ENCODE data around the gene FMNL2.
"Not testable (repeated sequence)": the region's sequence is repeated elsewhere in the genome, so short reads cannot be mapped to it uniquely, and the experiment has no call there.

The FMNL2 gene

DNA sequence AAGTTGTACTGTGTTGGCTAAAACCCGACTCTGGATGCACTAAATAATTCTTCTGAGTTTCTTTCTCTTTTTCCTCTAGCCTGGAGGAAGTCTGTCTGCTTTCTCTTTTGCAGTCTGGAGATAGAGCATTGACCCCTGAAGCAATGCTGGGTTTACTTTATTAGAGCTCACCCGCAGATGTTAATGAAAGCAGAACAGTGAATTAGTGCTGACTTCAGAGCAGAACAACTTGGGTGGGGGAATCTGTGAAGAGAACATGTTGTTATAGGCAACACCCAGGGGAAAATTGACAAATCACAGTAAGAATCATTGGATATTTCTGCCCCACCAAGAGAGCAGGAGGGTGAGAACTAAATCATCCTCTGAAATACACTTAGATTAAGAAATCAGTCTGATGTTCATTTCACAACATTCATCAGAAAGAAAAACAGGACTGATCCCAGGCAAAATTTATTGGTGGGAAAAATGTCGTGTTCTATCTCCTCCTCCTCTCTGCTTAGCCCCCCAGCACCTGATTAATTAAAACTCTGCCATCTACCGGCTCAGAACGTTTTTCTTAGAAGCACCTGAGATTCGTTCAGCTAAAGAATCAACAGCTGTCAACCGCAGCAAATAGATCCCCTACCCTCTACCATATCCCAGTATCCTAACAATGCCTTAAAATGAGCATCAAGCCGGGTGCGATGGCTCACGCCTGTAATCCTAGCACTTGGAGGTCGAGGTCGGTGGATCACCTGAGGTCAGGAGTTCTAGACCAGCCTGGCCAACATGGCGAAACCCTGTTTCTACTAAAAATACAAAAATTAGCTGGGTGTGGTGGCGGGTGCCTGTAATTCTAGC lies 165.1 kb downstream of the FMNL2 start:
- DNase-seq, result no peak

DNA sequence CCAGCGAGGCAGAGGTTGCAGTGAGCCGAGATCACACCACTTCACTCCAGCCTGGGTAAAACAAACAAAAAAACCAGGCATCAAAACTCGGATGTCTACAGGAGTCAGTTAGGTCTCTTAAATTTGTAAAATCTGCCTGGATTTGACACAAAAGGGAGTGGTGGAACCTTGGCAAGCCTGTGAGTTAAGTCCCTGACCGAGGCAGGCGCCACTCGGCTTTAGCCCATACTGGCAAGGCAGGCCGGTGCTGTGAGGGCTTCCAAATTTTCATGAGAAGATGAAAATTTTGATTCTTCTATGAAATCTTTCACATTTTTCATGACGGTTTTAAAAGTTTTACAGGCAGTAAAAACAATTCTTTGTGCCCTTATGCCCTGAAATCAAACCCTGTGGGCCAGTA lies 165.8 kb downstream of the FMNL2 start:
- no peak for DNase-seq

DNA sequence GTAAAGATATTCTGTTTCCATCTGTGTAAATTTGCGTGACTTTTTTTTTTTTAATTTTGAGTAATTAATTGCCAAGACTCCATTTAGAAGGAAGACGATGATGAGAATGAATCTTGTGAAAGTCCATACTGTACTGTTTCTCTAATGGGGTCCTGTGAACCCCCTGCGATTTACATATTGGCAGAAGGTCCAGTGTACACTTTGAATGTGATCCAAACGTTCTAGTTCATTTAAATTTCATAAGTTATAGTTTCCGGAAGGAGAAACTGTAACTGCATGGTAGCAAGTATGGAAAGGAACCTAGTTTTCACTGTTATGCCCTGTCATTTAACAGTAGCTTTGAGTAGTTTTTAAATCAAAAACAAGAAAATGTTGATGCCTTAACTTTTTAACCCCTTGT lies 166.7 kb downstream of the FMNL2 start:
- DNase-seq, result no peak

DNA sequence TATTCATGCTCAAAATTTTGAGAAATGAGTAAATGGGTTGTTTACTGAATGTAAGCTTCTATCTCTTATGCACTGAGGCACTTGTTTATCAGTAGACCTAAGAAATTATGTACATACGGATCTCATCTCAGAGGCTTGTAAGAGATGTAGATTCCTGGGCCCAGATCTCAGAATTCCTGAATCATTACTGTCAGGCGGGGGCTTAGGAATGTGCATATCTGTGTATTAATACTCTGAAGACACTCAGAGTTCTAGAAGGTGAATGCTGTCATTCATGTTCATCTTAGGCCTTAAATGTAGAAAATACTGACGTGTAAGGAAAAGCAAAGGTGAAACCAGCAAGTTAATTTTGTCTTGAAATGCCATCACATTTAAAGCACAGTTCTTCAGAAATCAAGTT lies 169.6 kb downstream of the FMNL2 start:
- DNase-seq, result no peak

DNA sequence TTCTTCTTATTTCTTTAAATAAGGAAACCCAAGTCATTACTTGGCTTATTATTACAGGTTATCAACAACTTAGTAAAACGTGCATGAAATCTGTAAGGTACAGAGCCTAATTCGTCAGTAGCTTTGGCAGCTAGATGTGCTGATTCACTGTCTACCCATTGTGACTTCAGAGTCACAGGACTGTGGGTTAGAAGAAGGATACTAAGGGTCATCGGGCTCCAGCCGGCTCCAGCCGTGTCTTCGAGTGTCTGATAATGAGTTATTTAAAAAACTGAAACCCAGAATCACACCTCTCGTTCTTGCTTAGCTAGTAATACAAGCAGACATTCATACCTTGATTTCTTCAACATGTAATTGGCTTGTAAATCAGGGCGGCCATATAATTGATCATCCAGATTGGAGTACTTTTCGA lies 170.5 kb downstream of the FMNL2 start:
- DNase-seq, result no peak

DNA sequence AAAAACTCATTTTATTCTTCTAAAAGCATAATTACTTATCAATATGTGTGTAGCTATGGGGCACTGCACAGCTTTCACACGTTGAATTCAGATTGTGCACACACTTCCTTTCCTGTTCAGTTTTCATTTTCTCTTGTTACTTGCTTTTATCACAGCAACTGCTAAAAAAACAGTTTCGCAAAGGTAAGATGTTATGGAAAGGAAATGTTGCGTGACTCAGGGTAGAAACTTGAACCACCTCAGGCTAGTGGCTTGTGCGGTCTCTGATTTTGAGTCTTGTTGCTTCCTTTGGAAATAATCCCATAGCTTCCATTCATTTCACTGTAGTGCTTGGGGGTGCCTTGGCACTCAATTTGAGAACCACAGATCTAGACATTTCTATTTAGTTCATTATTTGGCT lies 171.9 kb downstream of the FMNL2 start:
- DNase-seq, result no peak

DNA sequence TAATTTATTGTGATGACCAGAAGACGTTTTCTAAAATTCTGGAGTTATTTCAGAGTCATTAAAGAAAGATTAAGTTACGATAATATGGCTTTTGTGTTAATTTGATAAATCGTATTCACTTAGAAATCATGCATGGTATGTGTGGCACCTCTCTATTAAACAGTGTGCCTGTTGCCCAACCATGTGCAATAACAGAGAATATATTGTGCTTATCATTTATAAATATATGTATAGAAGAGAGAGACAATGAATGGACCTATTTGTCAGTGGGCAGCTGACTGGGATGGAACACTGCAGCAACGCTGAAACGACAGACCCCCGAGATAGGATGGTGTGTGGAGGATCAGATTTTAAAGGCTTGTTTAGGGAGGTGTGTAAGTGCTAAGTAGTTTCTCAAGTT lies 172.9 kb downstream of the FMNL2 start:
- no peak for DNase-seq

DNA sequence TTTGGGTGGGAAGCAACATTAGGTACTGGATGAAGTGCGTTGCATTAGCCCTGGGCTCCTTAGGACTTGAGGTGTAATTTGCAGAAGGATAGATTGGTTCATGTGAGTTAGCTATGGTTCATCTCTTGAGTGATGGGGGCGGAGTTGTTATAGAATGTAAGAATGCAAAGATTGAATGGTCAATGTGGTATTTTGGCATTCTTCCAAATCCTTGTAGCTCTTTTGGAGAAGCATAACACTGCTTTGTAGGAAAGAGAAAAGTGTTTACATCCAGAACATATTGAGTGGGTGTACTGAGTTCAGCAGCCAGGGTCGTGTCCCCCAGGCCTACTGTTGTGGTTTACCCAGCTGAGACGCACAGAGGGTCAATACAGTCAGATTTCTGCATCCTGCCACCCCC lies 173.5 kb downstream of the FMNL2 start:
- DNase-seq, result no peak

DNA sequence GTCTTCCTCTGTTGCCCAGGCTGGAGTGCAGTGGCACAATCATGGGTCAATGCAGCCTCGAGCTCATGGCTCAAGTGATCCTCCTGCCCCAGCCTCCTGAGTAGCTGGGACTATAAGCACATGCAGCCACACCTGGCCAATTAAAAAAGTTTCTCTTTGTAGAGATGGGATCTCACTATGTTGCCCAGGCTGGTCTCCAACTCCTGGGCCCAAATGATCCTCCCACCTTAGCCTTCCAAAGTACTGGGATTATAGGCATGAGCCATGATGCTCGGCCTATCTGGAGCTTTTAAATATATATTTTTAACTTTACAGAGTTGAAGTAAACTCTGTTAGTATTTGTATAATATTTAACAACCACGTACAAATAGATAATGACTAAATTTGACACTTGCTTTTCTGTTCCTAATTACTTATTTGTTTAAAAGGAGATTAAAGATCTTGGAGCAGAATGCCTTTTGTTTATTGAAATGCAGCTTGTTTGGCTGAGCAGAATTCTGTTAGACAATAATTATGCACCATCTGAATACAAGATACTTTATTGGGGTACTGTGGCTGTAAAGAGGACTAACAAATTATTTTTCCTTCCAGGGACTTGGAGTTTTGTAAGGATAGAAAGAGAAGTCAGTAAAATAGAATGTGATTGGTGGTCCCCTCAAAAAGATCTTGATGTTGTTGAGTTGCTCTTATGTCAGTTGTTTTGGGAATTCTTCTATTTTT lies 175.0 kb downstream of the FMNL2 start:
- DNase-seq, result no peak

DNA sequence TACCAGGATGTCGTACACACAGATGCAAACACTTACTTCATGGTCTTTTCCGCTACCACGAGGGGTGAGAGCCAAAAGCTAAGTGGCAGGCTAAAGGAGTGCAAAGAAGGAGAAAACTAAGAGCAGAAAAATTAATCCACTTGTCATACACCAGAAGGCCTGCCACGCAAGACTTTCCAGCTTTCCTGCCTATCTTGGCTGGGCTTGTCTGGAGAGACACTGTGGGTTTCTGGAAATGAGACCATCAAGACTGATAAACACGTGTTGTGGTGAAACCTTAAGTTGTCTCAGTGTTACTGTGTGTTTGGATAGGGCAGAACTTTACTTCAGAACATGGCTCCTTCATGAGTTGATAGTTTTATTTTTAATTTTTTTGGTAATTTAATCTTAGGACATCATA lies 175.6 kb downstream of the FMNL2 start:
- DNase-seq, result no peak

DNA sequence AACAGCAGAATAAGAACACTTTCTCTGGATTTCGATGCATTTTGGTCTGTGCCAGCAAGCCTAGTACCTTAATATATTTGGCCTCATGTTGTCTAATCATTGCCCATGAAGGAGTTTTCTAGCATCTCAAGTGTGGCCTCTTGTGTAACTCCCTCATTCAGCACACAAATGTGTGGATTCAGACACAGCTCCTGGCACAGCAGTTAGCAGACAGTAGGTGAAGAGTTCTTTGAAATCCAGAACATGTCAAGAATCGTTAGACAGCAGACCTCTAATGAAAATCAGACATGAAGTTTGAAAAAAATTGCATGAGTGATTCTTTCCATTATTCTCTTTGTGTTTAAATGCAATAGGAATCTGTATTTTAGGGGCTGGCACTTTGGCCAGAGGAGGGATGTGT lies 177.0 kb downstream of the FMNL2 start:
- no peak for DNase-seq

DNA sequence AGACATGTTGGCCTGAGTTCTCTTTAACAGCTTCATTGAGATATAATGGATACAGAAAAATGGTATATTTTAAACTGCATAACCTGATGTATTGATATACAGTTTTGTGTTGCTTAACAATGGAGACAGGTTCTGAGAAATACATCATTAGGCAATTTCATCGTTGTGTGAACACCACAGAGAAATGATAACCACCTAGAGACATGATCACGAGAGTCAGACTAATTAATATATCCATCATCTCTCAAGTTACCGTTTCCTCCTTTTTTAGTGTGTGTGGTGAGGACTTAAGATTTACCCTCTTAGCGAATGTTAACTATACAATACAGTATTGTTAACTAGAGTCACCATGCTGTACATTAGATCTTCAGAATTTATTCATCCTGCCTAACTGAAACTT lies 178.1 kb downstream of the FMNL2 start:
- DNase-seq, result no peak

DNA sequence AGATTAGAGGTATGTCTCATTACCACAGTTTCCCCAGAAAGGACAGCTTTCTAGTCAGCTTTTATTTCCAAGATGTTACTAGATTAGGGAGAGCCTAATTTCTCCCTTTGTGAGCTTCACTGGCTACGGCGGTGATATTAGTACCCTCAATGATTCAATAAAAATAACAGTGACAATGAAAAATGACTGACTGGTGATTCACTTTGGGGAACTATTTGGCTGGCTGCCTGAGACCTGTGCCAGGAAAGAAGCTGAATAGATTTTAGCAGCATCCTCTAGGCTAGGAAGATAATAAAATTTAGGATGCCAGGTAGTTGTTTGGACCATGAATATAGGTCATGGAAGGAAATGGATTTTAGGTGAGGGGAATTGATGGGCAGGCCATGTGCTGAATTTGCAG lies 178.7 kb downstream of the FMNL2 start:
- no peak for DNase-seq

DNA sequence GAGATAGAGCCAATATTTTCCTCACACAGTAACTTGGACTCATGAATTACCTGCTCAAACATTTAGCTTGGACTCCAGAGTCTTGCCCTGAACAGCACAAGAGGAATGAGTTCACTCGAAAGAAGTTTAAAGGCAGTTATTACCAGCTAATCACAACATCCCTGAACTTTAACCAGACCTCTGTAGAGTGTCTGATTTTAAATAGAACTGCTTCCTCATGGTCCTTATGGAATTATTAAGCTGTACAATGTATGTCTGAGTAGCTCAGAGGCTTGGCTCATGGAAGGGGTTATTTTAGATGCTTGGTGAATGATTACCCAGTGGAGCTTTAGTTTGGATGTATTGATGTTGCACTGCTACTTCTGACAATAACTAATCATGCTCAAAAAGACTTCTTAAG lies 183.1 kb downstream of the FMNL2 start:
- no peak for DNase-seq

DNA sequence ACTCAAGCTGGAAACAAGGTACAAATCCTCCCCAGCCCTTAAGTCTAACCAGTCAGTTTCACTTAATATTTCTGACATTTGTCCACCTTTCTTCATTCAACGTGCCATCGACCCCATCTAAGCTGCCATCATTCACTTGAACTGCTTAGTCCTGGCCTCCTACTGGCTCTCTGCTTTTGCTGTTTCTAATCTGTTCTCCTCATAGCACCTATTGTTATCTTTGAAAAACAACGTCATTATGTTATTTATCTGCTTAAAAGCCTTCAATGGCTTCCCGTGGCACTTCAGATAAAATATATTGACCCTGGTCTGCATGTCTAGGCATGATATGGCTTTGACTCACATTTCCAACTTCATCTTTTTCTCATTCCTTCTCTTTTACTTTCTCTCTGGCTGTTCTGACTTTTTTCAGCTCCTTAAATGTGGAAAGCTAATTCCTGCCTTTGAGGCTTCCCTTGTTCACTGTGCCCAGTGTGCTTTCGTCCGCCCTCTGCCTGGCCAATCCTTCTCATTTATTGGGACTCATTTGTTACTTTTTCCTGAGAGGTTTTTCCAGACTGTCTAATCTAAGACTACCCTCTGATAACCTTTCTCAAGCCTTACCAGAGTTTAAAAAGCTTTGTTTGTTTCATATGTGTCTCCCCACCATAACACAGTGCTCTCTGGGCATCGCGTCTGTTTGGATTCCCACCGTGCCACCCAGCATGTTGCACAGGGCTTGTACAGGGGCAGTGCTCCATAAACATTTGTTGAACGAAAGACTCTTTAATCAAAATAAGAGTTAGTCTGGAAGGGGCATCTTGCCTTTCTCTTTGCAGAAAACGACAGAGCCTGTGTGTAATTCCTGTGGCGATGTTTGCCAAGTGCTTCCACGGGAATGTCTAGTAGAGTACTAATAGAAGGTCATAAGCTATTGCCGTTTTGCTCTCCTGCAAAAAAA lies 183.9 kb downstream of the FMNL2 start:
- DNase-seq, result no peak

DNA sequence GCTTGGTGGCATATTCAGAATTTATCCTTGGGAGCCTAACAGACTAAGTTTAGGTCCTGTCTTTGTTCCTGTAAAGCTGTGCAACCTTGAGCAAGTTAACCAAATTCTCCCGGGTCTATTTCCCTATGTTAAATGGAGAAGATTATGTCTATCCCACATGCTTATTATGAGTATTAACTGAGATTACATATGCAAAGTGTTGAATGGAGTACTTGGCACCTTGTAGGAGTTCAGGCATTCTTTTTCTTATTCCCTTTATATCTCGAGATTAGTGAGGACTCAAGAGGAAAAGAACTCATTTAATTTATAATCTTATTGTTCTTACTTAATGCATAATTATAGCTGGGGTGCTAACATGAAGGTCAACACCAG lies 184.6 kb downstream of the FMNL2 start:
- no peak for DNase-seq

DNA sequence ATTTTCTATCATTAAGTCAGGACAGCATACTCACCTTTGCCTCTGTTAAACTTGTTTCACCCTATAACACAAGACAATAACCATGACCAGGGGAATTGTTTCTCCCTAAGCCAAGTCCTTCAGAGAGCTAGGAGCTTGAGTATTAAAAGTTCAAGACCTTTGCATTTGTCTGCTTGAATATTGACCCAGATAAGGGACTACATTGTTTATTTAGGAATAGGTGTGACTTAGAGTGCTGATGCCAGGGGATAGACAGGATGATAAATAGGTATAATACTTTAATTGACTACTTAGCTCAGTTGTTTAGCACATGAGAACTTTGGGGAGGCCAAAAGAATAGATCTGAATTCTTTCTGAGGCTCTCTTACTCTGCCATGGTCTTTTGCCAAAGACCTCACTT lies 185.8 kb downstream of the FMNL2 start:
- DNase-seq, result no peak

DNA sequence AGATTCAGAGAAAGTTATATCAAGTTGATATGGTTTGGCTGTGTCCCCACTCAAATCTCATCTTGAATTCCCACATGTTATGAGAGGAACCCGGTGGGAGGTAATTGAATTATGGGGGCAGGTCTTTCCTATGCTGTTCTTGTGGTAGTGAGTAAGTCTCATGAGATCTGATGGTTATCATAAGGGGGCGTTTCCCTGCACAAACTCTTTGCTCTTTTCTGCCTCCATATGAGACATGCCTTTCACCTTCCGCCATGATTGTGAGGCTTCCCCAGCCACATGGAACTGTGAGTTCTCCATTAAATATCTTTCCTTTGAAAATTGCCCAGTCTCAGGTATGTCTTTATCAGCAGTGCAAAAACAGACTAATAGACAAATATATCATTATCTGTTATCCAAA lies 187.5 kb downstream of the FMNL2 start:
- DNase-seq, result not testable (repeated sequence)

DNA sequence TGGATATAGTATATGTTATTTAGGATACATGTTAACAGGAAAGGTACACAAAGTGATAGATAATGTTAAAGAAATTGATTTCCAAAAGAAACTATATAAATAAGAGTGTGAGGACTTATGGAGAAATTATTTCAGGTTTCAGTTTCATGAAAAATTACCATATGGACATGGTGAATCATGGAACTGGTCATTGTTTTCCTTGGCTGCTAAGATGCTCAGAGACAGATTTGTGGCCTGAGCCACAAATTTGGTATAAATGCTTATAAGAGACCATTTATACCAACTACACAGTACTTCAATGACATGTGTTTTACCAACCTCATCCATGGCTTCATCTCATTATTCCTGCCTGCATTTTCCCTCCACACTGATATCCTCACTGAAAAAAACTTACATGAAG lies 188.1 kb downstream of the FMNL2 start:
- DNase-seq, result no peak

DNA sequence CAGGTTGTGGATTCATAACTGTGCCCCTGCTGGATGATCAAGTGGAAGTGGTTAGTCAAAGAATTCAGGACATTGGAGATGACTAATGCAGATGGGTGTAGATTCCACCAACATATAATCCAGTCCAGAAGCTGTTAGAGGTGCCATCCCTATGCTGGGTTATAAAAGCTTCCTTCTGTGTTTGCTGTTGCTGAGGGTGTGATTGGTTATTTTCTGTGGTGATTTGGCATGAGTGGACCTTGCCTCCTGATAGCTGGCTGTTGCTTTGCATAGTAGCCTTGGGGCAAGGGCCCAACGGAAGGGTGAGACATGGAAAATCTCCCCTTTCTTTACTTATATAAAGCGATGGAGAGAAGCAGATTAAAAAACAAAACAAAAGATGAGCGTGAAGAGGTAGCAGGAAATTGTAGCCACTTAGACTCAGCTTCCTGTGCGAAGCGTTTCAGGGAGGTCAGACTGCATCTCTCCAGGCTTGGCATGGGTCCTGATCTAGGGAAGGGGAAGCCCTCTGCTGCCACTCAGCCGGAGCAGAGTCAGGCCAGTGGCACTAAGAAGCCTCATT lies 190.4 kb downstream of the FMNL2 start:
- no peak for DNase-seq

DNA sequence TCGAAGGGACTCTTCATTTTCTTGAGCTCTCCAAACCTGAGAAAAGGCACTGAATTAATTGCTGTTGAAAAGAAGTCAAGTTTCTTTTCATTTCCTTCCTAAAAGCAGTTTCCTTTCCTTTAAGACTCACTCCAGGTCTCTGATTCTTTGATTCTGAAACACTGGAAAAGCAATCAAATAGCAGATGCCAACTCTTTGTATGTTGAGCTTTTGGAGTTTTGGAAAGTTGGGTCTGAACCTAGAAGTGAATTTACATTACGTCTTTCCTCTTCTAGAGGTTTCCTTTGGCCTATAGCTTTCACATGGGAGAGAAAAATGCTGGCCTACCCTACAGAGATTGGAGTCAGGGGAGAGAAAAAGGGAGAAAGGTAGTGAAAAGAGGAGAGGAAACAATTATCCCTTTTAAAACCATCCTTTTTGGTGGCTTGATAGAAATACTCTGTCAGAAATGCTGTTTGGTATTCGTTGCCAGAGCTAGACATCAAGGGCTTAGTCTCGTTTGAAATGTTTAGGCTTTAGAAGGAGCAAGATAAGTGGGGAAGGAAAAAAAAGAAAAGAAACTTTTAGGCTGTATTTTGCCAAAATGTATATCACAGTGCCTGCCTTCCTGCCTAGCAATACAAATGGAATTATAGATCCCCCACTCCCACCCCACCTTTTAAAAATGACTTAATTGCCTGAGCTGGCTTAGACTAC lies 194.6 kb downstream of the FMNL2 start:
- no peak for DNase-seq

DNA sequence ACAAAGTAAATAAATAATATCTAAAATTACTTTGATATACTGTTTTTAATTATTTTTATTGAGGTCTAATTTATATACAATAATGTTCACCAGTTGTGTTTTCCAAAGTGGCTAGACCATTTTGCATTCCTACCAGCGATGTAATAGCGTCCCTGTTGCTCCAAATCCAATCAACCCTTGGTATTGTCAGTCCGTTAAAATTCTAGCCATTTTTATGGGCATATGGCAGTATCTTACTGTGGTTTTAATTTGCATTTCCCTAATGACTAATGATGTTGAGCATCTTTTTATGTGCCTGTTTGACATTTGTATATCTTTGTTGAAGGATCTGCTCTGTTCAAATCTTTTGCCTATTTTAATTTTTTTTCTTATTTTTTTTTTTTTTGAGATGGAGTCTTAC lies 197.3 kb downstream of the FMNL2 start:
- DNase-seq, result no peak

All from left hindlimb (tissue), 1 donor.